ENCODE data around the gene DOCK3.

GRCh38 chr3:51295625-51296024 lies 620.9 kb downstream of the DOCK3 start:
- TF ChIP-seq REST (IDR thresholded peaks at IDR 0.05; ENCODE audit: insufficient read depth in 1 of 2, low read depth in 2 of 2, low read length in 2 of 2) (no peak), SIN3A (IDR thresholded peaks at IDR 0.05; ENCODE audit: borderline replicate concordance, insufficient read depth, low read length) (no peak), TAF1 (IDR thresholded peaks at IDR 0.05; ENCODE audit: borderline replicate concordance, insufficient read depth, low read length) (no peak), POLR2AphosphoS5 (IDR thresholded peaks at IDR 0.05; ENCODE audit: low read depth, low read length) (no peak), FOXP2 (optimal IDR thresholded peaks at IDR 0.05; ENCODE audit: borderline replicate concordance, extremely low read depth, extremely low read length, insufficient read depth) (no peak)

Data from PFSK-1 (cell line).